K562 treated with DMSO at 1 percent for 24 hours (cell line): ENCODE data around the gene TMEM9B. TPM values are rescaled to one million over a fixed set of nuclear protein-coding genes. Genes with fewer than 3 reads are reported as not detected.

Experiments
- total RNA-seq: library from RNA; unstranded; fragments of 300-600 nt; gene quantifications from 2 replicates; pipeline ENCODE4 v1.2.3, GENCODE V29; 2022; ENCODE audit warnings: low read depth; ENCODE audit not compliant: insufficient read depth

Gene TMEM9B
- 13.5 and 15.6 TPM in 2 replicates for total RNA-seq

GRCh38 chr11:8964324-8965320 is at the start of gene TMEM9B:
TMEM9B (minus strand) TSS chr11:8964442; CDS start chr11:8964313, 129 bp downstream.

DNA sequence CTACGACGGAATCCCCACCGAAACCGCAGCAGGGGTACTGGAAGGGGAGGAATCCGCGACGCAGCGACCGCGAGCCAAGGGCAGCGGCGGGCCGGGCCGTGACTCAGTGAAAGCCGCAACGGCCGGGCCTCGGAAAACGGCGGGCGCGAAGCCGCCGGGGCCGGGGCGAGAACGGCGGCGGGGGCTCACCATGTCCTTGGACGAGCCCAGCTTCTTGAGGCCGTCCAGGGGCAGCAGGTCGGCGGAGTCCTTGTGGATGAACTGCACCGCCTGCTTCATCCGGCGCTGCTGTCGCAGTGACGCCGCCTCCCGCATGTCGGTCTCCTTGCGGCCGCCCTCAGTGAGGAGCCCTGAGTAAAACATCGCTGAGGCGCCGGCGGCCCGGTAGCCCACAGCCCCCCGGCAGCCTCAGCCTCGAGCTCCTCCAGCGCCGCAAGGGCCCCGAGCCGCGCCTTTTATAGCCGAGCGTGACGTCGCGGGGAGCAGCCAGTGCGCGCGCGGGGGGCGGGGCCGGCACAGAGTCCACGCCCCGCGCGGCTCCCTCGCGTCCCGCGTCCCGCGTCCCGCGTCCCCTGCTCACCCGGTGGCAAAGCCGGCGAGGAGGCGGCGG is 39.4 kb upstream of the TMEM9B start, which contains the start of gene NRIP3:
Gene NRIP3, minus strand, starts transcription at position 429 of the 610 bp plus-strand sequence. Its CDS starts 66 bp downstream, at position 363.

DNA sequence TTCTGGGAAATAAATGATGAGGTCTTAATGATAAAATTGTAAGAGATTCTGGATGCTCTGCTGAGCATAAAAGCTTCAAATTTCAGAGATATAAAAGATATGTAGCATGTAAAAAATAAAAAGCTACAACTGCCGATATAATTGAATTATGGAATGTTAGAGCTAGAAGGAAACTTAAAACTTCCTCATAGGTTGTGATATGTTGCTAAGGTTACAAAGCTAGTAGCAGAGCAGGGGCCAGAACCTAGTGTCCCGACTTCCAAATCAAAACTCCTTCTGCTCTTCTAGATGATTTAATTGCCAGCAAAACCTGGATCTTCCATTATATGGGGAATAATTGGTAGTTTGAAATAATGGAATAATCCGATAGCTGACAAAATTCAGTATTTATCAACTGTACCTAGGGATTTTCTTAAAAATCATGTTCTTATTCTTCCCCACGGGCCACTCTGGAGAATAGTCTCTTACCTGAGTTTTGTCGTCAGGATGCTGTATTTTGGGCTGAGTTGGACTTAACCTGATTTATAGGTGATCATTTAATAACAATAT is 21.6 kb downstream of the TMEM9B start, which contains the start of gene ASCL3:
Gene ASCL3, minus strand, starts transcription at position 499 of the 549 bp plus-strand sequence. CDS start 4,855 bp downstream, outside the sequence.

DNA sequence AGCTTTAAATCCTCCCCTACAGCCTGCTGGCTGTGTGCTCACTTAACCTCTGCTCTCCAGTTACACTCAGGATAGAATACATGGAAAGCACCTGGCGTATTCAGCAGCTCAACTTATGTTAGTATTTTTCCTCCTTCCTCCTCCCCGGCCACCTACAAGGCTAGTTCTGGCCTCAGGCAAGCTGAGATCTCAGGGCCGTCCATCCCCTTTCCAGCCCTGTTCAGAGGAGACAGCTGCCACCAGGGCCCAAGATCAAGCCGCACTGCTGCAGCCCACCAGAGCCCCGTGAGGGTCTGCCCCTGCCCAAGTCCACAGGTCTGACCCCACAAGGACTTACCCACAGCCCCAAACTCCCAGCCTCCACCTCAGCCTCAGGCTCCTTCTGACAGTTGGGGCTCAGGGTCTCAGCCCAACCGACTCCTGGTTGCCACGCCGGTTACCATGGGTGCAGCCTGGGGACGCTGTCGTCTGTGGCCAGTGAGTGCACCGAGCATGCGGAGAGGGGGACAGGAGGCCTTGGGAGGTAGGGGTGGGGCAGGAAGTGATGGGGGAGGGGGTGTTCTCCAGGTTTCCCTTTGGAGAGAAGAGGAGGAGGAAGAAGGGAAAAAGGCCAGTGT is 31.6 kb downstream of the TMEM9B start, which contains the start of gene C11orf16:
Gene C11orf16, minus strand, starts transcription at position 384 of the 617 bp plus-strand sequence. CDS start 639 bp downstream, outside the sequence.

DNA sequence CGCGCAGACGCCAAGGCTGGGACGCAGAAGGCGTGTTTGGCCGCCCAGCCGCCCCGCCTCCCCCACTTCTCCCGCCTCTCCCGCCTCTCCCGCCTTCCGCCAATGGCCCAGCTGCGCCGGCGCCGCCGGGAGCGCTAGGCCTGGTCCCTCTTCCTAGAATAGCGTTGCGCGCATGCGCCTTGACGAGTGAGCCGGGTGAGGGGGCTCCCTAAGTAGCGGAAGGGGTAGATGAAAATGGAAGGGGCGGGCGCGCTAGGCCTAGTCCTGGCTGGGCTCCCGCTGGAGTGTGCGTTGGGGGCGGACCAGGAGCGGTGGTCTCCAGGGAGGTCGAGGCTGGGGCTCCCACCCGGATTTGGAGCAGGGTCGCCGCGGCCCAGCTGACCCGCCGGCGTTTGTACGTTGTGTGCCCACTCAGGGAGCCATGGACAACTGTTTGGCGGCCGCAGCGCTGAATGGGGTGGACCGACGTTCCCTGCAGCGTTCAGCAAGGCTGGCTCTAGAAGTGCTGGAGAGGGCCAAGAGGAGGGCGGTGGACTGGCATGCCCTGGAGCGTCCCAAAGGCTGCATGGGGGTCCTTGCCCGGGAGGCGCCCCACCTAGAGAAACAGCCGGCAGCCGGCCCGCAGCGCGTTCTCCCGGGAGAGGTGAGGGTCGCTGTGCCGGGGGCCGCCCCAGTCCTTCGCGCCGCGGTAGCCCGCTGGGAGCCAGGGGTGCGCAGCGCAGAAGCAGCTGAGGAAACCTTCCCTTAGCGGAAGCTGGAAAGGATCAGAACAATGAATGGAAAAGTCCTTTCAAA is 53.0 kb downstream of the TMEM9B start, which contains the start of gene AKIP1:
Gene AKIP1, plus strand, starts transcription at position 161 of the 795 bp plus-strand sequence. Its CDS starts 261 bp downstream, at position 422.

Other genes with a start within 250 kb of the TMEM9B start
- 59.5 and 64.1 TPM in 2 replicates for gene AKIP1, start 53.3 kb downstream of the TMEM9B start, total RNA-seq
- not detected in 2 replicates for gene C11orf16, start 31.5 kb downstream of the TMEM9B start, total RNA-seq
- not detected in 2 replicates for gene ASCL3, start 21.4 kb downstream of the TMEM9B start, total RNA-seq
- gene NRIP3, start 39.6 kb upstream of the TMEM9B start, total RNA-seq: 13.1 and 14.7 TPM in 2 replicates
- 0.37 TPM in 1 of 2 replicates, not detected in the other for gene SCUBE2, start 127.2 kb upstream of the TMEM9B start, total RNA-seq